Measurements from ENCODE around the gene TLE3. TPM values are rescaled to one million over a fixed set of nuclear protein-coding genes. Genes with fewer than 3 reads are reported as not detected.

The TLE3 gene
- total RNA-seq, 2 donors from 2014 or later: 16.6 to 33.9 TPM

DNA sequence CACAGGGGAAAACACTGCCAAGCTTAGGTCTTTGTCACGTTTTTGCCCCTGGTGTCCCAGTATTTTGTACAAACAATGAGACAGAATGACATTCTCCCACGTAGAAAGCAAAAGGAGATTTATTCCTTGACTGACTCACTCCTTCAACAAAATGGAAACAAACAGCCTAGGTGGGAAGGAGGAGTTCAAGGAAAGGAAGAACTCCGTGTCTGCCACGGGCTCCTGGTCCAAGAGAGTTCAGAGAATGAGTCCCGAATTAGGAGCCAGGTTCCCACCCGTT is 8.1 kb downstream of the TLE3 start:
- no peak overlapping the region for H3K4me3 ChIP-seq
- no peaks in the 10 kb centered on the region for H3K9me3 ChIP-seq
- no peak for DNase-seq
- no peak for ATAC-seq
- peaks cover 0 to under 1% of the 10 kb centered on the region in 2 donors for H3K36me3 ChIP-seq (replicated peaks in 1 of 2; ENCODE audit: insufficient read depth in 1 of 2, low read depth in 2 of 2)
- intact Hi-C loops (cut with DNase I): no loop called here
- 74 to 80% methylated on average over 6 of the region's 6 CpGs for WGBS, 2 donors
- H3K4me1 ChIP-seq: peaks cover 49% of the 10 kb centered on the region
- TF ChIP-seq POLR2A (IDR thresholded peaks at IDR 0.05): no peak
- TF ChIP-seq, protein P1, sequence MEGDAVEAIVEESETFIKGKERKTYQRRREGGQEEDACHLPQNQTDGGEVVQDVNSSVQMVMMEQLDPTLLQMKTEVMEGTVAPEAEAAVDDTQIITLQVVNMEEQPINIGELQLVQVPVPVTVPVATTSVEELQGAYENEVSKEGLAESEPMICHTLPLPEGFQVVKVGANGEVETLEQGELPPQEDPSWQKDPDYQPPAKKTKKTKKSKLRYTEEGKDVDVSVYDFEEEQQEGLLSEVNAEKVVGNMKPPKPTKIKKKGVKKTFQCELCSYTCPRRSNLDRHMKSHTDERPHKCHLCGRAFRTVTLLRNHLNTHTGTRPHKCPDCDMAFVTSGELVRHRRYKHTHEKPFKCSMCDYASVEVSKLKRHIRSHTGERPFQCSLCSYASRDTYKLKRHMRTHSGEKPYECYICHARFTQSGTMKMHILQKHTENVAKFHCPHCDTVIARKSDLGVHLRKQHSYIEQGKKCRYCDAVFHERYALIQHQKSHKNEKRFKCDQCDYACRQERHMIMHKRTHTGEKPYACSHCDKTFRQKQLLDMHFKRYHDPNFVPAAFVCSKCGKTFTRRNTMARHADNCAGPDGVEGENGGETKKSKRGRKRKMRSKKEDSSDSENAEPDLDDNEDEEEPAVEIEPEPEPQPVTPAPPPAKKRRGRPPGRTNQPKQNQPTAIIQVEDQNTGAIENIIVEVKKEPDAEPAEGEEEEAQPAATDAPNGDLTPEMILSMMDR (IDR thresholded peaks at IDR 0.05): no peak
- no peak overlapping the region for H3K27ac ChIP-seq
- no peaks in the 10 kb centered on the region for H3K27me3 ChIP-seq

DNA sequence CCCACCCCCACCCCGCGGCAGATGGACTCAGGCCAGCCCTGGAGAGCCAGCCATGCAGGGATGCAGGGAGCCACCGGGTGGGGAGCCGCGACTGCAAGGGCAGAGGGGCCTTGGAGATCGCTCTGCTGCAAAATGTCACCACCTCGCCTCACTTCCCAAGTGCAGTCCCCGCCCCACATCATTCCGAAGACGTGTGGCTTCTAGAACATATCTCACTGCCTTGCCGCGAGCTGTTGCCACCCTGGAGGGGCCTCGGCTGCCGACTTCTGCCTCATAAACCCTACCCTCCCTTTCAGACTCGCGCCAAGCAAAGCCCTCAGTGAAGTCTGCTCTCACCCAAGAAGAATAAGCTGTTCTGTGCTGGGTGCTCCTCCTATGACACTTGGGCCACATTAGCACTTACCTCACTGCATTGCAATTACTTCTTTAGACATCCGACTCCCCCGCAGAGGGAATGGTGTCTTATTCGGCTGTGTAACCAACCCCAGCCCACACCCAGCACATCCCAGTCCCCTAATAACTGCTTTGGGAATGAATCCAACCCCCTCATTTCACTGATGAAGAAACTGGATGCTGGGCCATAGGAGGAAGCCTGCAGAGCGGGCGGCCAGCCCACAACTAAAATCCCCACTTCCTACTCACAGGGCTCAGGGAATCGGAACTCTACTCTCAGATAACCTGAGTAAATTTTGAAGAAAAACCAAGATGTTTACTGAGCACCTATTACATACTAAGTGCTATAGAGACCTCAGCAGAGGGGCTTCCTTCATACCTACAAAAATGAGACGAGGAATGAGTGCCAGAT is 8.6 kb downstream of the TLE3 start:
- no peak overlapping the region for H3K27ac ChIP-seq
- H3K4me1 ChIP-seq: peaks cover 45% of the 10 kb centered on the region
- no peak for TF ChIP-seq POLR2A (IDR thresholded peaks at IDR 0.05)
- TF ChIP-seq, protein P1 (IDR thresholded peaks at IDR 0.05): no peak
- H3K36me3 ChIP-seq (replicated peaks in 1 of 2; ENCODE audit: insufficient read depth in 1 of 2, low read depth in 2 of 2): peaks cover 0 to 2% of the 10 kb centered on the region in 2 donors
- ATAC-seq: no peak
- H3K9me3 ChIP-seq: no peaks in the 10 kb centered on the region
- 75 to 77% methylated on average over 23 of the region's 23 CpGs for WGBS, 2 donors
- no peak overlapping the region for H3K4me3 ChIP-seq
- no peak for DNase-seq
- intact Hi-C loops (cut with DNase I): no loop called here
- H3K27me3 ChIP-seq: no peaks in the 10 kb centered on the region

DNA sequence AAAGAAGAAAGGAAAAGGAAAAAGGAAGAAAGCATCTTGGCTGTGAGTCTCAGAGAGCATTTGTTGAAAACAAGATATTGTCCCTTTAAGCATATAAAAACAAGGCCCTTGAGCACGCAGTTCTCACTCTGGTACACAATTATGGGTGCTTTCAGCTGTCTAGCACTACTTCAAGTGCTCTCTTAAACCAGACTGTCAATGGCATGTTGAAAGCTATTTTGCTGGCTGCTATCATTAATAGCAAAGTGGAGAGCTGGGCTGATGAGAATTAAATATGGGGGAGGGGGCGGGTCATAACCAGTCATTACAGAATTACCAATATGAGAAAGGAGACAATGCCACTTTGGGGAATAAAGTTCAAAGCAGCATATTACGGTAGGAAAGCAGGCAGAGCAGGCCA is 9.3 kb downstream of the TLE3 start:
- Histone ChIP-seq H3K4me1 (peaks cover 39% of the 10 kb centered on the region), H3K9me3 (no peaks in the 10 kb centered on the region), H3K4me3 (no peak overlapping the region), H3K36me3 (replicated peaks in 1 of 2; ENCODE audit: insufficient read depth in 1 of 2, low read depth in 2 of 2) (peaks cover 0 to 2% of the 10 kb centered on the region in 2 donors), H3K27ac (no peak overlapping the region), H3K27me3 (no peaks in the 10 kb centered on the region)
- TF ChIP-seq, protein P1 (IDR thresholded peaks at IDR 0.05): no peak
- TF ChIP-seq POLR2A (IDR thresholded peaks at IDR 0.05): no peak
- WGBS, 2 donors: 88 to 94% methylated on average over 3 of the region's 3 CpGs
- intact Hi-C loops (cut with DNase I): no loop called here
- ATAC-seq (no peak), DNase-seq (no peak)

DNA sequence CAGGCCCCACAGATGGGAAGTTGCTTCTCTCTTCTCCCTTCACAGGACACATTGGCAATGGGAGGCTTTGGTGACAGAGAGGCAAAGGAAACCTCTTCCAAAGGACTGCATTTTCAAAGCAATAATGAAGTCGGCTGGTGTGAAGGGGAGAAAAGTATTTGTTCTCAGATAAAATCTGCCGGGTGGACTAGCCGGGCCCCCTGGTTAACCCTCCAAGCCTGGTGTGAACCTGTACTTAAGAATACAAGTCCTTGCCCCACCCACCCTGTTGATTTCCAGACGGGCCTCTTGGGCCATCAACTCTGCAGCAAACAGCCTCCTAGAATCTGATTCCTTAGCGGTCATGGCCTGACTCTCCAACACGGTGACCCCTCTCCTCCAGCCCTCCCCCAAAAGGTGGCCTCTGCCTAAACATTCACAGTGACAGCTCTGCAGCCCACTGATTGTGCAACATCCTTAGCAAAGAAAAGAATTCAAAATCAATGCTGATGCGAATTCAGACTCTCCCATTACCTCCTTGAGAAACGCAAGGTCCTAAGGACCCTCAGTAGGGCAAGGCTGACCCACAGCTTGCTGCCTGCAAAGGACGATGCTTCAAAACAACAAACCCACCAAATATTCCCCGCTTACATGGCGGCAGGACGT is 9.9 kb downstream of the TLE3 start:
- no peaks in the 10 kb centered on the region for H3K27me3 ChIP-seq
- H3K4me3 ChIP-seq: no peak overlapping the region
- peaks cover 33% of the 10 kb centered on the region for H3K4me1 ChIP-seq
- intact Hi-C loops (cut with DNase I): no loop called here
- H3K27ac ChIP-seq: no peak overlapping the region
- DNase-seq (no peak), ATAC-seq (no peak)
- H3K9me3 ChIP-seq: no peaks in the 10 kb centered on the region
- peaks cover 0 to 2% of the 10 kb centered on the region in 2 donors for H3K36me3 ChIP-seq (replicated peaks in 1 of 2; ENCODE audit: insufficient read depth in 1 of 2, low read depth in 2 of 2)
- no peak for TF ChIP-seq POLR2A (IDR thresholded peaks at IDR 0.05)
- TF ChIP-seq, protein P1 (IDR thresholded peaks at IDR 0.05): no peak
- WGBS, 2 donors: 84 to 89% methylated on average over 12 of the region's 12 CpGs

All from body of pancreas (tissue), 4 donors.